Testis (tissue), 2 donors: ENCODE data around the gene MRPL21.

ENCODE experiments used
- POLR2A ChIP-seq: fragments of 450-650 bp; IDR thresholded peaks from one replicate; pipeline ENCODE4 v1.6.1; 2017; ENCODE audit warnings: antibody characterized with exemption, mild to moderate bottlenecking, moderate library complexity
- TF ChIP-seq, protein P1 (sequence below), 3 experiments: fragments of 450-650 bp in 2 of 3; fragments of 200-600 bp in 1 of 3; sonication (generic) in 1 of 3; IDR thresholded peaks; one replicate each; pipeline ENCODE4 v1.5.1; 2016 to 2019; ENCODE audit warnings: antibody characterized with exemption in 3 of 3, mild to moderate bottlenecking in 2 of 3, moderate library complexity in 1 of 3

DNA sequence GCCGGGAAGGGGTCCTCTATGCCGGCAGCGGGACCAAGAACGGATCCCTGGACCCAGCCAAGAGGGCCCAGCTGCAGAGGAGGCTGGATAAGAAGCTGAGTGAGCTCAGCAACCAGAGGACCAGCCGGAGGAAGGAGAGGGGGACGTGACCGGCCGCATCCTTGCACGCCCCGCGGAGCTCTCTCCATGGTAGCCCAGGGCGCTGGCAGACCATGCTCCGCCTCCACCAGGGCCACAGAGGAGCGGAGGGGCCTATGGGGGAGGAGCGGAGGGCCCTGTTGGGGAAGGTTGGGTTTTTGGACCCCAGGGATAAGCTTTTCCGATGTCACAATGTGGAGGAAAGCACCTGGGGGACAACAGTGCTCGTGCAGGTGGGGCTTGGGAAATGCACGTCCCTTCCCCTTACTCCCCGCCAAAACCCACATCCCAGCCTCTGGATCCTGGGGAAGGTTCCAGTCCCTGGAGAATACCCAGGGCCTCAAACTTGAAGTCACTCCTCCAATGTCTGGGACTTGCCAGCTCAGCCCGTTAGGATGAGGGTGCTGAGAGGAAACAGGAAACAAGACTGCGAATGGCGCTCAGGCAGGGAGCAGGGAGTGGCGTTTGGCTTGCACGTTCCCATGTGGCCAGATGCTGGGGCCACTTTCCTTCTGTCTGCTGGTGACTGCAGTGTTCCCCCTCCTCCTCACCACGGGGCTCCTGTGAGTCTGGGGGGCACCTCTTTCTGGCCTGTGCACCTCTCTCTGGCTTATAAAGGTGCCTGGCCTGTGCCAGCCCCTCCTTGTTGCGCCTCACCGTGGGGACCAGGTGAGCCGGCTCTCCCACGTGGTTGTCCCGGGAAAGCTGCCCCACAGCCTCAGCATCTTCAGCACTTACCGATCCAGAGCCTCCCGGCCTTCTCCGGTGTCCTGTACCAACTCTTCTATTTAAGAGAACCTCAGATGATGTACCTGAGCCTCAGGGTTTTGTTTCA, 36.2 kb upstream of the MRPL21 start:
- TF ChIP-seq, protein P1, sequence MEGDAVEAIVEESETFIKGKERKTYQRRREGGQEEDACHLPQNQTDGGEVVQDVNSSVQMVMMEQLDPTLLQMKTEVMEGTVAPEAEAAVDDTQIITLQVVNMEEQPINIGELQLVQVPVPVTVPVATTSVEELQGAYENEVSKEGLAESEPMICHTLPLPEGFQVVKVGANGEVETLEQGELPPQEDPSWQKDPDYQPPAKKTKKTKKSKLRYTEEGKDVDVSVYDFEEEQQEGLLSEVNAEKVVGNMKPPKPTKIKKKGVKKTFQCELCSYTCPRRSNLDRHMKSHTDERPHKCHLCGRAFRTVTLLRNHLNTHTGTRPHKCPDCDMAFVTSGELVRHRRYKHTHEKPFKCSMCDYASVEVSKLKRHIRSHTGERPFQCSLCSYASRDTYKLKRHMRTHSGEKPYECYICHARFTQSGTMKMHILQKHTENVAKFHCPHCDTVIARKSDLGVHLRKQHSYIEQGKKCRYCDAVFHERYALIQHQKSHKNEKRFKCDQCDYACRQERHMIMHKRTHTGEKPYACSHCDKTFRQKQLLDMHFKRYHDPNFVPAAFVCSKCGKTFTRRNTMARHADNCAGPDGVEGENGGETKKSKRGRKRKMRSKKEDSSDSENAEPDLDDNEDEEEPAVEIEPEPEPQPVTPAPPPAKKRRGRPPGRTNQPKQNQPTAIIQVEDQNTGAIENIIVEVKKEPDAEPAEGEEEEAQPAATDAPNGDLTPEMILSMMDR (IDR thresholded peaks at IDR 0.05), result no peak
- TF ChIP-seq POLR2A, result no peak
